K562 (cell line): ENCODE results near the gene ZNF837. TPM values are rescaled to one million over a fixed set of nuclear protein-coding genes. Genes with fewer than 3 reads are reported as not detected.

Source experiments
- polyA plus RNA-seq, 8 experiments: library from polyadenylated mRNA; depleted of rRNA in 4 of 8; stranded (reverse) in 5 of 8; unstranded in 3 of 8; fragments of >200 nt; fragmentation: Nextera tagmentation in 2 of 8; fragmentation: Illumina TruSeq in 1 of 8; extraction: Ambion mirVana in 2 of 8; extraction: Trizol in 1 of 8; gene quantifications; 2 replicates each; pipeline versions ENCODE4 v1.2.1 to v1.2.3, GENCODE V29; 2011 to 2014; ENCODE audit warnings: inconsistent platforms in 1 of 8, missing spikeins in 1 of 8
- total RNA-seq, 7 experiments: library from RNA; depleted of rRNA in 6 of 7; stranded (reverse); fragments of >200 nt in 6 of 7; fragmentation: Illumina TruSeq in 2 of 7; extraction: Trizol in 2 of 7; gene quantifications; 2 replicates each; pipeline versions ENCODE4 v1.2.1 to v1.2.3, GENCODE V29; 2011 to 2021; ENCODE audit warnings: low replicate concordance in 1 of 7
- TF ChIP-seq, protein P1 (sequence below): fragments of 200-600 bp; sonication (generic); IDR thresholded peaks from one replicate; pipeline ENCODE4 v1.6.1; 2012; ENCODE audit warnings: mild to moderate bottlenecking, low read depth, low read length, inconsistent platforms

The ZNF837 gene
- total and polyA plus RNA-seq, 9 of the 15 experiments (the other 6 are each of a cell fraction or from before 2014, with no cell fraction given), result 0.11 to 2.1 (median 0.57) TPM; not detected in 4

GRCh38 chr19:58392945-58393724, 12.3 kb upstream of the ZNF837 start (continued):
- TF ChIP-seq, protein P1, sequence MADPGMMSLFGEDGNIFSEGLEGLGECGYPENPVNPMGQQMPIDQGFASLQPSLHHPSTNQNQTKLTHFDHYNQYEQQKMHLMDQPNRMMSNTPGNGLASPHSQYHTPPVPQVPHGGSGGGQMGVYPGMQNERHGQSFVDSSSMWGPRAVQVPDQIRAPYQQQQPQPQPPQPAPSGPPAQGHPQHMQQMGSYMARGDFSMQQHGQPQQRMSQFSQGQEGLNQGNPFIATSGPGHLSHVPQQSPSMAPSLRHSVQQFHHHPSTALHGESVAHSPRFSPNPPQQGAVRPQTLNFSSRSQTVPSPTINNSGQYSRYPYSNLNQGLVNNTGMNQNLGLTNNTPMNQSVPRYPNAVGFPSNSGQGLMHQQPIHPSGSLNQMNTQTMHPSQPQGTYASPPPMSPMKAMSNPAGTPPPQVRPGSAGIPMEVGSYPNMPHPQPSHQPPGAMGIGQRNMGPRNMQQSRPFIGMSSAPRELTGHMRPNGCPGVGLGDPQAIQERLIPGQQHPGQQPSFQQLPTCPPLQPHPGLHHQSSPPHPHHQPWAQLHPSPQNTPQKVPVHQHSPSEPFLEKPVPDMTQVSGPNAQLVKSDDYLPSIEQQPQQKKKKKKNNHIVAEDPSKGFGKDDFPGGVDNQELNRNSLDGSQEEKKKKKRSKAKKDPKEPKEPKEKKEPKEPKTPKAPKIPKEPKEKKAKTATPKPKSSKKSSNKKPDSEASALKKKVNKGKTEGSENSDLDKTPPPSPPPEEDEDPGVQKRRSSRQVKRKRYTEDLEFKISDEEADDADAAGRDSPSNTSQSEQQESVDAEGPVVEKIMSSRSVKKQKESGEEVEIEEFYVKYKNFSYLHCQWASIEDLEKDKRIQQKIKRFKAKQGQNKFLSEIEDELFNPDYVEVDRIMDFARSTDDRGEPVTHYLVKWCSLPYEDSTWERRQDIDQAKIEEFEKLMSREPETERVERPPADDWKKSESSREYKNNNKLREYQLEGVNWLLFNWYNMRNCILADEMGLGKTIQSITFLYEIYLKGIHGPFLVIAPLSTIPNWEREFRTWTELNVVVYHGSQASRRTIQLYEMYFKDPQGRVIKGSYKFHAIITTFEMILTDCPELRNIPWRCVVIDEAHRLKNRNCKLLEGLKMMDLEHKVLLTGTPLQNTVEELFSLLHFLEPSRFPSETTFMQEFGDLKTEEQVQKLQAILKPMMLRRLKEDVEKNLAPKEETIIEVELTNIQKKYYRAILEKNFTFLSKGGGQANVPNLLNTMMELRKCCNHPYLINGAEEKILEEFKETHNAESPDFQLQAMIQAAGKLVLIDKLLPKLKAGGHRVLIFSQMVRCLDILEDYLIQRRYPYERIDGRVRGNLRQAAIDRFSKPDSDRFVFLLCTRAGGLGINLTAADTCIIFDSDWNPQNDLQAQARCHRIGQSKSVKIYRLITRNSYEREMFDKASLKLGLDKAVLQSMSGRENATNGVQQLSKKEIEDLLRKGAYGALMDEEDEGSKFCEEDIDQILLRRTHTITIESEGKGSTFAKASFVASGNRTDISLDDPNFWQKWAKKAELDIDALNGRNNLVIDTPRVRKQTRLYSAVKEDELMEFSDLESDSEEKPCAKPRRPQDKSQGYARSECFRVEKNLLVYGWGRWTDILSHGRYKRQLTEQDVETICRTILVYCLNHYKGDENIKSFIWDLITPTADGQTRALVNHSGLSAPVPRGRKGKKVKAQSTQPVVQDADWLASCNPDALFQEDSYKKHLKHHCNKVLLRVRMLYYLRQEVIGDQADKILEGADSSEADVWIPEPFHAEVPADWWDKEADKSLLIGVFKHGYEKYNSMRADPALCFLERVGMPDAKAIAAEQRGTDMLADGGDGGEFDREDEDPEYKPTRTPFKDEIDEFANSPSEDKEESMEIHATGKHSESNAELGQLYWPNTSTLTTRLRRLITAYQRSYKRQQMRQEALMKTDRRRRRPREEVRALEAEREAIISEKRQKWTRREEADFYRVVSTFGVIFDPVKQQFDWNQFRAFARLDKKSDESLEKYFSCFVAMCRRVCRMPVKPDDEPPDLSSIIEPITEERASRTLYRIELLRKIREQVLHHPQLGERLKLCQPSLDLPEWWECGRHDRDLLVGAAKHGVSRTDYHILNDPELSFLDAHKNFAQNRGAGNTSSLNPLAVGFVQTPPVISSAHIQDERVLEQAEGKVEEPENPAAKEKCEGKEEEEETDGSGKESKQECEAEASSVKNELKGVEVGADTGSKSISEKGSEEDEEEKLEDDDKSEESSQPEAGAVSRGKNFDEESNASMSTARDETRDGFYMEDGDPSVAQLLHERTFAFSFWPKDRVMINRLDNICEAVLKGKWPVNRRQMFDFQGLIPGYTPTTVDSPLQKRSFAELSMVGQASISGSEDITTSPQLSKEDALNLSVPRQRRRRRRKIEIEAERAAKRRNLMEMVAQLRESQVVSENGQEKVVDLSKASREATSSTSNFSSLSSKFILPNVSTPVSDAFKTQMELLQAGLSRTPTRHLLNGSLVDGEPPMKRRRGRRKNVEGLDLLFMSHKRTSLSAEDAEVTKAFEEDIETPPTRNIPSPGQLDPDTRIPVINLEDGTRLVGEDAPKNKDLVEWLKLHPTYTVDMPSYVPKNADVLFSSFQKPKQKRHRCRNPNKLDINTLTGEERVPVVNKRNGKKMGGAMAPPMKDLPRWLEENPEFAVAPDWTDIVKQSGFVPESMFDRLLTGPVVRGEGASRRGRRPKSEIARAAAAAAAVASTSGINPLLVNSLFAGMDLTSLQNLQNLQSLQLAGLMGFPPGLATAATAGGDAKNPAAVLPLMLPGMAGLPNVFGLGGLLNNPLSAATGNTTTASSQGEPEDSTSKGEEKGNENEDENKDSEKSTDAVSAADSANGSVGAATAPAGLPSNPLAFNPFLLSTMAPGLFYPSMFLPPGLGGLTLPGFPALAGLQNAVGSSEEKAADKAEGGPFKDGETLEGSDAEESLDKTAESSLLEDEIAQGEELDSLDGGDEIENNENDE, result no peak
- TF ChIP-seq, all 486 proteins: peak for 8
